WTC11 (cell line): ENCODE measurements around the gene KRAS.

Experiments
- ATF2 ChIP-seq: sonication (generic); formaldehyde crosslinking; IDR thresholded peaks from 2 replicates; pipeline ENCODE4 v1.8.1; 2022; ENCODE audit warnings: low read depth, missing genetic modification reagents, borderline replicate concordance
- FOXJ3 ChIP-seq: sonication (generic); formaldehyde crosslinking; IDR thresholded peaks from 2 replicates; pipeline ENCODE4 v1.9.0; 2021; ENCODE audit warnings: missing genetic modification reagents, mild to moderate bottlenecking, borderline replicate concordance
- MXD4 ChIP-seq: fragments of 250-450 bp; sonication (Bioruptor Pico); IDR thresholded peaks from 2 replicates; pipeline ENCODE4 v1.8.0; 2021; ENCODE audit warnings: mild to moderate bottlenecking, moderate library complexity, borderline replicate concordance
- SP1 ChIP-seq: sonication (generic); formaldehyde crosslinking; conservative IDR thresholded peaks from 2 replicates; pipeline ENCODE4 v1.8.1; 2022; ENCODE audit warnings: missing genetic modification reagents
- ZNF138 ChIP-seq: sonication (generic); formaldehyde crosslinking; conservative IDR thresholded peaks from 2 replicates; pipeline ENCODE4 v1.8.1; 2022; ENCODE audit warnings: mild to moderate bottlenecking, moderate library complexity, missing genetic modification reagents
- TF ChIP-seq, protein P1 (sequence below): sonication (generic); formaldehyde crosslinking; IDR thresholded peaks from 2 replicates; pipeline ENCODE4 v1.8.1; 2023; ENCODE audit warnings: mild to moderate bottlenecking, missing genetic modification reagents, borderline replicate concordance

DNA sequence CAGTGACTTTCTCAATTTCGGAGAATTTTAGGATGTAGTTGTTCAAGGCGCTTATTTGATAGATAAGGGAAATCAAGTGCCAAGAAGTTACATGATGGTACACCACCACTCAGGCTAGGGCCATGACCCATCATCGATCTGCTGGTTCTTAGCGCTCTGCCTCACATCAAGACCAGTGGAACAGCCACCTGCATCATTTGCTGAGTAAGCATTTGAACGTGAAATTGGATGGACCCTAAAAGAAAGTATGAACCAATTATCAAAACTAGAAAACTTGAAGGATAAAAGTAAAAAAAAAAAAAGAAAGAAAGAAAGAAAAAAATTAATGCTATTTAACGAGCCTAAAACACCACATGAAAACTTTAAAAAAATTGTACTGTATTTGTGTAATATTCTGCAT lies 27.5 kb upstream of the KRAS start:
- TF ChIP-seq ZNF138 (CRISPR knock-in tag) (no peak), FOXJ3 (no peak), MXD4 (no peak), SP1 (CRISPR knock-in tag) (no peak), ATF2 (CRISPR knock-in tag) (no peak)
- TF ChIP-seq, protein P1, sequence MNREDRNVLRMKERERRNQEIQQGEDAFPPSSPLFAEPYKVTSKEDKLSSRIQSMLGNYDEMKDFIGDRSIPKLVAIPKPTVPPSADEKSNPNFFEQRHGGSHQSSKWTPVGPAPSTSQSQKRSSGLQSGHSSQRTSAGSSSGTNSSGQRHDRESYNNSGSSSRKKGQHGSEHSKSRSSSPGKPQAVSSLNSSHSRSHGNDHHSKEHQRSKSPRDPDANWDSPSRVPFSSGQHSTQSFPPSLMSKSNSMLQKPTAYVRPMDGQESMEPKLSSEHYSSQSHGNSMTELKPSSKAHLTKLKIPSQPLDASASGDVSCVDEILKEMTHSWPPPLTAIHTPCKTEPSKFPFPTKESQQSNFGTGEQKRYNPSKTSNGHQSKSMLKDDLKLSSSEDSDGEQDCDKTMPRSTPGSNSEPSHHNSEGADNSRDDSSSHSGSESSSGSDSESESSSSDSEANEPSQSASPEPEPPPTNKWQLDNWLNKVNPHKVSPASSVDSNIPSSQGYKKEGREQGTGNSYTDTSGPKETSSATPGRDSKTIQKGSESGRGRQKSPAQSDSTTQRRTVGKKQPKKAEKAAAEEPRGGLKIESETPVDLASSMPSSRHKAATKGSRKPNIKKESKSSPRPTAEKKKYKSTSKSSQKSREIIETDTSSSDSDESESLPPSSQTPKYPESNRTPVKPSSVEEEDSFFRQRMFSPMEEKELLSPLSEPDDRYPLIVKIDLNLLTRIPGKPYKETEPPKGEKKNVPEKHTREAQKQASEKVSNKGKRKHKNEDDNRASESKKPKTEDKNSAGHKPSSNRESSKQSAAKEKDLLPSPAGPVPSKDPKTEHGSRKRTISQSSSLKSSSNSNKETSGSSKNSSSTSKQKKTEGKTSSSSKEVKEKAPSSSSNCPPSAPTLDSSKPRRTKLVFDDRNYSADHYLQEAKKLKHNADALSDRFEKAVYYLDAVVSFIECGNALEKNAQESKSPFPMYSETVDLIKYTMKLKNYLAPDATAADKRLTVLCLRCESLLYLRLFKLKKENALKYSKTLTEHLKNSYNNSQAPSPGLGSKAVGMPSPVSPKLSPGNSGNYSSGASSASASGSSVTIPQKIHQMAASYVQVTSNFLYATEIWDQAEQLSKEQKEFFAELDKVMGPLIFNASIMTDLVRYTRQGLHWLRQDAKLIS (CRISPR knock-in tag): no peak
